HG03103 (cell line): Measurements from ENCODE around the gene PCBP4.

Source experiments
- ATAC-seq: cut with Tn5 transposase; IDR thresholded peaks from one replicate; pipeline ENCODE4 v1.9.1; 2021; ENCODE audit warnings: low read depth; ENCODE audit not compliant: unreplicated experiment

The PCBP4 gene

DNA sequence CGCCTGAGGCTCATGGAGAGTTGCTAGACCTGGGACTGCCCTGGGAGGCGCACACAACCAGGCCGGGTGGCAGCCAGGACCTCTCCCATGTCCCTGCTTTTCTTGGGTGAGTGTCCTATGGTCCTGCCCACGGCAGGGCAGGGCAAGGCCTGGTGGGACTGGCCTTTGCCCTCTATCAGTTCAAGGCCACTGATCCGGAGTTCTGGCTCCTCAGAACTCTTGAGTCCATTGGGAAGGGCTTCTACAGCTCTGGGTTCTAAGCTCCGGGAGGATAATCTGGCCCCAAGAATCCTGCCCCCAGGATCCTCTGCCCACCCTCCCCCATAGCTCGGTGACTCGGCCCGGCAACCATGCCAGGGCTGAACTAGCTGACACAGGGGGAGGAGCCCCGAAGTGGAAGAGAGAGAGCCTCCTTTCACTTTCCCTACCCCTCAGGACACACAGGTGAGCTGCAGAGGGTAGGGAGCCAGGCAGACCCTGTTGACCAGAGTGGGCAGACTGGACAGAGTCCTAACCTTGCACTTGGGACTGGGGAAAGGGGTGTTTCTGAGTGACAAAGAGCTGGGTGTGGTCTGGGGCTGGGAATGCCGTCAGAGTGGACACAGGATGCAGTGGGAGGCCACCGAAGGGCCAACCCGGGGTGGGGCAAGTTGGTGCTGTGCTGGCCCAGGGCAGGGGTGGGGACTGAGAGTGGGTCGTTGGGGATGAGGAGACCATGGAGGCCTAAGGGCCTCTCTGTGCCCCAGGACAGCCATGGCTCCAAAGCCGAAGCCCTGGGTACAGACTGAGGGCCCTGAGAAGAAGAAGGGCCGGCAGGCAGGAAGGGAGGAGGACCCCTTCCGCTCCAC is 24.4 kb downstream of the PCBP4 start:
- peak; percentile 24 for ATAC-seq

DNA sequence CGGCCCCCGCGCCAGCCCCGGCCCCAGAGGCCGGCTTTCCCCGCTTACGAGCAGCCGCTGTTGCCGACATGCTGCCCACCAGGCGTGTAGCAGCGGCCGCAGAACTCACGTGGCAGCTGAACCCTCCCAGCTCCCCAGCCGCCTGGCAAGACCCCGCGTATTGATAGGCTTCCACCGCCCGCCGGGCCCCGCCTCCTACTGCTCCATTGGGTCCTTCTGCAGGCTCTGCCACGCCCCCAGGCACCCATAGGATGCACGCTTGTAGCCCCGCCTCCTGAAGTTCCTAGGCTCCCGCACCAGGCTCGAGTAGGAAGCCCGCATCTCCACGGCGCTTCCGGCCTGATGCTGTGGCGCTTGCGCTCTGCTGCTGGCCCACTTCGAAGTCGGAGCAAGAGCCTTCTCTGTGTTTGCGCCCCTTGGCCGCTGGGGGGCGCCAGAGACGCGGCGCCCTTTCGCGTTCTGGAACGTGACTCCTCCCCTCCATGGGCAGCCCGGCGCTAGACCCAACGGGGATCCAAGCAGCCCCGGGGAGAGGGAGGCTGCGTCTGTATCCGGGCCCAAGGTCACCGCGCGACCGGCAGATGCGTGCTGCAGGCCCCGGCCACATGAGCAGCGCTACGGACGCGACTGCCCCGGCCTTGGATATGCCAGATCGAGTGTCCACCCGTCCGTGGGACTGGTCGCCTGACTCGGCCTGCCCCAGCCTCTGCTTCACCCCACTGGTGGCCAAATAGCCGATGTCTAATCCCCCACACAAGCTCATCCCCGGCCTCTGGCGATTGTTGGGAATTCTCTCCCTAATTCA is 25.3 kb downstream of the PCBP4 start, which contains the start of the genes PARP3 and RRP9:
PARP3 (plus strand) TSS at position 566 of the 805 bp plus-strand sequence. CDS start 993 bp downstream, outside the sequence.
RRP9 (minus strand) TSS at position 107 of the 805 bp plus-strand sequence; CDS start at position 70, 37 bp downstream.
- ATAC-seq, result peak; percentile 84

DNA sequence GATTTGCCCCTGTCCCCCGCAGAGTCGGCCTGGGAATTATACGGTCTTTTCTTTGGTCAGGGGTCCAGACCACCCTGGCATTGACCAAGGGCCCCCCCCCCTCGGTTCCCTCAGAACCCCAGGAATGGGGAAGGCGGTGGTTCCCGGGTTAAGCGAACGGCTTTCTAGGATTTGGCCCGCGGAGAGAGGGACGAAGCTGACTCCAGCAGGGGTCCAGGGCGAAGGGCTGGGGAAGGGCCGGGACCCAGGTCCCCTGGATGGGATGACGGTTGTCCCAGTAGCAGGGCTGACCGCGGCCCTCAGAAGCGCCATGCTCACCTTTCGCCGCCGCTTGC is 25.8 kb downstream of the PCBP4 start:
- no peak for ATAC-seq

DNA sequence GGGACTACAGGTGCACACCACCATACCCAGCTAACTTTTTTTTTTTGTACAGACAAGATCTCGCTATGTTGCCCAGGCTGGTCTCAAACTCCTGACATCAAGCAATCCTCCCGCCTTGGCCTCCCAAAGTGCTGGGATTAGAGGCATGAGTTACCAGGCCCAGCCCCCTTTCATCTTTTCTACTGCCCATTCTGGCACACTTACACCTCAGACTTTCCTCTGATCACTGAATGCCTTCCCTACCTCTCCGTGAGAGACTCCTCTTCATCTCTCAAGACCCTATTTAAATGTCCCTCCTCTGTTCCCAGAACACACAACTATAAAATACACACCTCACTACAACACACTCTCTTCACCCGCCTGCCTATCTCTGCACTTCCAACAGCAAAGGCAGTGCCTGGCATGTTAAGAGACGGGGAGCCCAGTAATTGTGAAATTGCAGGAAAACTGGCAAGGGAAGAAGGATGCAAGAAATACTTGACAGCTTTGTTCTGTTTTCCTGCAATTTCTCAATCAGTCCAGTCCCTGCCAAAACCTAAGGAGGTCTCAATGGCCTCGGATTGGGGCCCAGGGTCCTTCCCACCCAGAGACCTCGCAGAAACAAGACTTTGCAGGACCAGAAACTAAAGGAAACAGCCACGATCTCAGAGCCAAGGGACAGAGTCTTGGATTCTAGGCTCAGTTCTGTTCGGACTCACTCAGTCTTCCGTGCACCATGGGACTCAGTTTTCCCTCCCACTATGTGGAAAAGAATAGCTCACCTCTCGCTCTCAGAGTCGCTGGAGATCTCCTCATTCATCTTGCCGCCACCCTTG is 26.4 kb downstream of the PCBP4 start:
- ATAC-seq, result no peak

- ATAC-seq, result no peak
Observed at GRCh38 chr3:51938780-51939425, 28.4 kb downstream of the PCBP4 start.

DNA sequence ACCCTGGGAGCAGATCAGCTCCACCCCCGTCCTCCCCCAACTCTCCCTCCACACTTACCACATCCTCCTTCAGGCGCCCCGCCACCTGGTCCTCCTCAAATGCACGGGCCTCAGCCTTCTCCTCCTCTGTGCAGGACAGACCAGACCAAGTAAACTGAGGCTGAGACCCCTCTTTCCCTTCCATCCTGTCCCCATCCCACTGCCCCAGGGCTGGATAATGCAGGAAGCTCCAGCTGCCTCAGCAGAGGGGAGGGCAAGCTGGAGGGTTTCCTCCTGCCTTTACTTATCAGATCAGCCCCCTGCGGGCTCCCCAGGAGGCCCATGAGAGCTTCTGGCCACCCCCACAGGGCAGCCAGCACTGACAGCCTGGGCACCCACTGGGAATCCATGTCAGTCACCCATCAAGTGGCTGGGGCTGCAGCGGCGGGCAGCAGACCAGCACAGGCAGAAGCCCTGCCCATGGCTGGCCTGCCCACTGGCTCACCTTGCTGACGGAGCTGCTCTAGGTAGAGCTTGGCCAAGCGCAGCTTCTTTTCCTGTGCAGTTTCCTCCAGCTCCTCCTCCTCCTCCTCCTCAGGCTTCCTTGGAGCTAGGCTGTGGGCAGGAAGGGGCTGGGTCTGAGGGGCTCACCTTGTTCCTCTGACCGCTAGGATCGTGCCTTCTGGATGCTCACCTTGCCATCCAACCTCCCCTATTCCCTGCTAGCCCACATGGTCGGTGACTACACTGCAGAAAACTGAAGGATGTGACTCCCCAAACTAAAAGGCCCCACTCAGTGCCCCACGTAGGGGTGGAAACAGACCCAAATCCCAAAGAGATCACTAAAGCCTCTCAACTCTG is 29.4 kb downstream of the PCBP4 start:
- ATAC-seq, result no peak

- no peak for ATAC-seq
Observed at GRCh38 chr3:51937014-51937413, 30.2 kb downstream of the PCBP4 start.

DNA sequence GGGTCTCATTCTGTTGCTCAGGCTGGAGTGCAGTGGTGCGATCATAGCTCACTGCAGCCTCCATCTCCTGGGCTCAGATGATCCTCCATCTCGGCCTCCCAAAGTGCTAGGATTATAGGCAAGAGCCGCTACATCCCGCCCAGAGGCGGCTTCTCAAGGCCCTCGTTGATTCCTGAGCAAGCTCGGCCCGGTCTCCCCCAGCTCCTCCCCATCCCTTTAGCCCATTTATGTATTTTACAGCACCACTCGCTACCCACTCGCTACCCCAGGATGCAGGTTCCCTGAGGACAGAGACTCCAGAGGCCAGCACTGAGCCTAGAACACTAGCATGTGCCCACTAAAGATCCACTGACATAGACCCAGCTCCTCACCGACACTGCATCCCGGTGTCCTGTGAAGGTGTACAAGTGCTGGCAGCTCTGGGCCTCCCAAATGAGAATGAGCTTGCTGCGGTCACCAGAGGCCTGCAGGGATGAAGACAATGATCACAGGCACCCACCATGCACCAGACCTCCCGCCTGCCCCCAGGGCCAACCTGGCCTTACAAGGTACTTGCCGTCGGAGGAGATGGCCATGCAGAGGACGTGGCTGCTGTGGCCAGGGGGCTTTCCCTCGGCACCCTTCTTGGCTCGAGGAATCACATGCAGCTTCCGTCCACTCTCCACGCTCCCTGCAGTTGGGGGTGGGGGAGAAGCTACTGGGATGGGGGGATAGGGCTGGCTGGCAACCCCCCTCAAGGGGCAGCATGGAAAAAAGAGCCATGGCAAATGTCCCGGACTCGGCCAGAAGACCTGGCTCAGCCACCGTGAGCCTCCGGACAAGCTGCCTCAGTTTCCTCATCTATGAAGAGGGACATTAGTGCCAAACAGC is 31.1 kb downstream of the PCBP4 start:
- ATAC-seq, result no peak

GRCh38 chr3:51934991-51935885 is 32.0 kb downstream of the PCBP4 start:
- no peak for ATAC-seq

DNA sequence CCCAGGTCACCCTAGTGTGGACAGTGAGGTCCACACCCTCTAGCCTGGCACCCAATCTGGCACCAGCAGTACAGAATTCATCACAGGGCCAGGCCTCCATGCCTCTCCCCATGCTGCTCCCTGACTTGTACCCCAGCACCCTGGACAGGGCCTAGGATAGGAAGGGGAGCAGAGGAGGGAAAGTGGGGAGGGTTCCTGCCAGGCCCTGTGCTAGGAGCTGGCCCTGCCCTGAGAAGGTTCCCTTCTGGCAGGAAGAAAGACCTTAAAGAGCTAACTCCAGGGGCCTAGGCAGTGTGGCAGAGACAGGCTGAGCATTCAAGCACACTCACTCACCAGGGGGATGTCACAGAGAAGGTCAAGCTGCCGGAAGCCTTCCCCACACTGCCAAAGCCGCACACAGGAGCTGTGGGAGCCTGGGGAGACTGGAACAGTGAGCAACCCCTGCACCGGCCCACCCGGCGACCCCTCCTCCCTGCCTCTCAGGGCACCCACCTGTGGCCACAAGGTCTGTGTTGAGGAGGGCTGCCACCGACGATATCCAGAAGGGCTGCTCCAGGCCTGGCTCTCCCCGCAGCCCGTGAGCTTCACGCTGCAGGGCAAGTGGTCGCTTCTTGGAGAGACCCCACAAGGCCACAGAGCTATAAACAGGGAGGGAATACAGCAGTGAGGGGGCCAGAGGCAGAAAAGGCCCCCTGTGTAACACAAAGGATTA is 33.0 kb downstream of the PCBP4 start:
- no peak for ATAC-seq

DNA sequence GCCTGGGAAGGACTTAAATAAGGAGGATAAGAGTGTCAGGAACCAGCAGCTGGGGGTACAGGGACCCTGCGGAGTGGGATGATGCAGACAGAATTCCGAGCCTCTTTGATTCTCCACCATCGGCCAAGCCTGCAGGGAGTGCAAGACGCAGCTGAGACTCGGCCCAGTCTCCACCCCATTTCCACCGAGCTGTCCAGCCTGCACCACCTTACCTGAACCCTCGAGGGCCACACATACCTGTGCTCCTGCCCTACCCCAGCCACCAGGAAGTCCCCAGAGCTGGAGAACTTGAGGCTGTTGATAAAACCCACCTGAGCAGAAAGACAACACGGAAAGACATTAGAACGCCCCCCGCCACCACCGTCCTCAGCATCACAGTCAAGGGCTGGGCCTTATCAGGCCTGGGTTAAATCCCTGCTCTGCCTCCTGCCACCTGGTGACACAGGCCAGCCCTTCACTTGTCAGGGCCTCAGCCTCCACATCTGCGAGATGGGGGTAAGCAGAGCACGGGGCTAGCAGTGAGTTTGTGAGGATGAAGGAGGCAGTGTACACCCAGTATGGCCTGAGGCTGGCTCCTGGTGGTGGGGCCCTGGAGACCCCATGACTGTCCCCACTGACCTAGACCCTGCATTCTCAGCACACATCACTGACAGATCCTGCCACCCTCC is 33.6 kb downstream of the PCBP4 start:
- no peak for ATAC-seq

- ATAC-seq, result no peak
Observed at GRCh38 chr3:51932471-51933370, 34.5 kb downstream of the PCBP4 start.

DNA sequence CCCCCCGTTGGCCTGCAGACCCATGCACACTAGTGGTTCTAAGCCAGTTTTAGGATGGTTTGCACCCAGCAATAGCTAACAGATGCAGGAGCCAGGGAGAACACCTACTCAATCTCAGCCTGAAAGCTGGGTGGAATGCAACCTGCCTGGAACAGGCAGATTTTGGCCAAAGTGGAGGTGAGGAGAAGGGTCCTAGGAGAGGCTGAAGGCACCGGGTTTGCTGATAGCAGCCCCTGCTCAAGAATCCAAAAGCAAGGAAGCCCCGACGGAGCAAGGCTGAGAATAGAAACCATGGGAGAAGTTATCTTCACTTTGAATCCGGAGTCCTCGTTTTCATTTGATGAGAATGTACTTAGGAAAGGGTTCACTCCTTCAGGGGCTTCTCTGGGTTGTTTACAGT is 35.5 kb downstream of the PCBP4 start:
- ATAC-seq, result no peak

DNA sequence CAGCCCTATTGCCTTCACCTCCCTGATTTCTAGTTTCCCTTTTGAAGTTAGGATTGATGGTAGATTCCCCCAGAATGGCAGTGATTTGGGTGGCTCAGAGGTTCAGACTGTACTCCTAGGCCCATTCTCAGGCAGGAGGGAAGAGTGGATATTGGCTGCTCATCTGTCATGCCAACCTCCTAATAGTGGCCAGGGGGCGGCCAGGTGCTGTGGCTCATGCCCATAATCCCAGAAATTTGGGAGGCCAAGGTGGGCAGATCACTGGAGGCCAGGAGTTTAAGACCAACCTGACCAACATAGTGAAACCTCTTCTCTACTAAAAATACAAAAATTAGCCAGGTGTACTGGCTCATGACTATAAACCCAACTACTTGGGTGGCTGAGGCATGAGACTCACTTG is 36.8 kb downstream of the PCBP4 start:
- no peak for ATAC-seq

DNA sequence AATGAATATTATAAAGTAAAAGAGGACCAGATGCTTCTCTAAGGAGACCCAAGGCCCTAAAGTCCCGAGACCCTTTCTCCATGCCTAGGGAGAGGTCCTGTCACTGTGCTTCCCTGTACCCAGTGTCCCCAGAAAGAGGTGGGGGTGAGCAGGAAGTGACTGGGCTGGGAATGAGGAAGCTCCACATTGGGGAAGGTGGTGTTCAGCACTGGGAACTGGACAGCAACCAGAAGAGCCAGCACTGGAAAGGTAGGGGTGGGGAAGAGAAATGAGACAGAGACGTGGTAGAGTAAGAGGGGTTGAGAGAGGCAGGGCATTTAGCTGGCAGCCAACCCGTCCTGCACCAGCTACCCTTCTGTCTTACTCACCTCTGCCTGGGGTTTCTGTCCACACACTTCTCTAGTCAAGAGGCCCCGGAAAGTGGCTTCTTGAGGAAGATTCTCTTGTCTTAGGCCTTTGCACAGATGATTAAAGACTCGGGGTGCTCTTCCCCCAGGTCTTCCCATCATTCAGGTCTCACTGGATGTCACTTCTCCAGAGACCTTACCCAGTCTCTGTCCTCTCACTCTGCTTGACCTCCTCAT is 37.7 kb downstream of the PCBP4 start:
- ATAC-seq, result no peak
